IPS-NIHi7 (cell line): Measurements from ENCODE around the gene TRIM54.

Source experiments
- DNase-seq: peaks from one replicate; pipeline ENCODE4 v3.0.0; 2012; ENCODE audit warnings: mixed read lengths; ENCODE audit errors: extremely low spot score

Gene TRIM54

DNA sequence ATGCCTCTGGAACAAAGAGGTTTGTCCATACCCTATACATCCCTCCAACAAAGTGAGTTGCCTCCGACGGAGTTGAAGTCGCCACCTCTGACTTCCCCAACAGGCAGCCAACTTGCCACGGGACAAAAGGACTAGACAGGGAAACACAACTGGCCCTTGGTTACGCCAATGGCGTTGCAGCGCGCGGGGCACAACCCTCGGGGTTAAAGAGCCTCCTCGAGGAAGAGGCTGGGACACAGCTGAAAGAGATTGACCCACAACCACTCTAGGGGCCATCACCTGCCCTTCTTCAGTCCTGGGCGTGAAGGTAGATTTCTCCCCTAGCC is 73.8 kb downstream of the TRIM54 start:
- DNase-seq = peak; percentile 51

DNA sequence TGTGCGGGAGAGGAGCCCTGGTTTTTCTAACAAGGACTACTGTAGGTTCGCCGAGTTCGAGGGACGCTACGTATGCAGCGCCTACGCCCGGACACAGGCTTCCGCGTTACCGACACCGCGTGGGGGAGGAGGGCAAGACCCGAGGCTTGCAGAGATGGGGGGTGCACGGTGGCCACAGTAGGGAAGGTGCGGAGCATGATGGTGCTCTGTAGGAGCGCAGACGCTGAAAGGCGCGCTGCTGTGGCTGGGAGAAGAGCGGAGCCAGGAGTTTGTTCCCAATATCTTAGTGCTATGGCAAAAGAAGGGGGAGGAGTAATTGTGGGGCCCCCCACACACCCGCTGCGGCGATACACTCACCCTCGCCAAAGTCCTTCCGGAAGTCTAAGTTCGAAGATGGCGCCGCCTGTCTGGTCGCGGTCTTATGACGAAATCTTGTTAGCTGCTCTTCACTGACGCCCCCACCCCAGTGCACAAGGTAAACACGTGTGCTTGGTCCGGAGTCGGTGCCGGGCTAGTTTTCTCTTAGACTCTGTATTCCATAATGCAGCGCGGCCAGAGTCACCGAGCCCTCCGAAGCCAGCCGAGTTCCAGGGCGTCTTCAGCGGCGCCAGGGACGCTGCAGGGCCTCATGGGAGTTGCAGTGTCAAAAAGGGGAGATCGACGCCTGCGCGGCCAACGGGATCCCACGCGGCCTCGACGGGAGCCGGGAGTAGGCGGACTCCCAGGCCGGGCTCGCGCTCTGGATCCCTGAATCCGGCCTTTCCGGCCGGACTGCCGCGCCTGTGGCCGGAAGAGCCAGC is 74.4 kb downstream of the TRIM54 start, which contains the start of gene GTF3C2:
Gene GTF3C2 (minus strand): TSS at position 383 of the 800 bp plus-strand sequence. CDS start 13,210 bp downstream, outside the sequence.
- peak; percentile 91 for DNase-seq
